ENCODE results near the gene WNT4.

Gene WNT4

DNA sequence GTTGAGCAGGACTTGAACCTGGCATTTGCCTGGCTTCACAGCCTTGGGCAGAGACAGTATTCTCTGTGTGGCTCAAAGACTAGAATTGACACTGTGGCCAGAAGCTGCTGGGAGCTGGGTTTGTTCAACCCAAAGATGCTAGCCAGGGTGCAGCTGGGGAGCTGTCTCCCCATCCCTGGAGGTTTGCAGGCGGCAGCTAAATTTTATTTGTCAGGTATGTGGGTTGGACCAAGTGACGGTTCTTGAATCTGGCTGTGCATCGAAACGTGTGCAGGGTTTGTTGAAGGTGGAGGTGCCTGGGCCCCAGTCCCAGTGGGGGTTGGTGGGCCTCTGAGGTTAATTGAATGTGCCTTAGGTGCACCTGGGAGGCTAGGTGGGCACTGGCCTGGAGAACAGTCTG lies 11.8 kb downstream of the WNT4 start:
- H3K27ac ChIP-seq (ENCODE audit: low read depth in 2 of 2, low read length in 2 of 2): no peak overlapping the region
- H3K27me3 ChIP-seq (ENCODE audit: control insufficient read depth in 2 of 2, insufficient read depth in 2 of 2, low read length in 2 of 2): no peaks in the 10 kb centered on the region
- H3K9me3 ChIP-seq (ENCODE audit: control insufficient read depth in 2 of 2, low read length in 2 of 2): no peaks in the 10 kb centered on the region
- H3K4me3 ChIP-seq (ENCODE audit: low read length in 2 of 2): no peak overlapping the region
- no peaks in the 10 kb centered on the region for H3K4me1 ChIP-seq (ENCODE audit: control insufficient read depth in 2 of 2, insufficient read depth in 2 of 2, low read length in 2 of 2)
- no peak overlapping the region for H3K9ac ChIP-seq (ENCODE audit: low read depth in 1 of 2, low read length in 2 of 2)
- H3K36me3 ChIP-seq (ENCODE audit: control insufficient read depth in 2 of 2, insufficient read depth in 2 of 2, low read length in 2 of 2): no peaks in the 10 kb centered on the region

DNA sequence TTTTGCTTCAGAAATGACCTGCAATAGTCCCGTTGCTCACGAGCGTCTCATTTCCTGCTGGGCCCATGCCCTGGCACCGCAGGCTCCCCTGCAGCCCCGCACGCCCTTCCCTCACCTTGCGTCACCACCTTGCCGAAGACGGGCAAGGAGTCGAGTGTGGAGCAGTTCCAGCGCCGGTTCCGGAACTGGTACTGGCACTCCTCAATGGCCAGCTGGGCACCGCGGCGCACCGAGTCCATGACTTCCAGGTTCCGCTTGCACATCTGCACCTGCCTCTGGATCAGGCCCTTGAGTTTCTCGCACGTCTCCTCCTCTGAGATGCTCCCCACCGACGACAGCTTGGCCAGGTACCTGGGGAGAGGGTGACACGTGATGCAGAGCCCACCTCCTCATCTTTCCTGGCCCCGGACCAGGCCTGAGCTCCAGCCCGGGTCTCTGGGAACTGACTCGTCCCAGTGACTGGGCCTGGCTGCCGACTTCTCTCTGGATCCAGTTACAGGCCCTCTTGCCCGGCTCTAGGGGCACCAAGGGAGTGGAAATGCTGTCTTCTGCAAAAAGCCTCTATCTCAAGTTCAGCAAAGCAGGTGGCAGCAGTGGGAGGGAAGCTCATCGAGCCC lies 13.3 kb downstream of the WNT4 start:
- no peaks in the 10 kb centered on the region for H3K36me3 ChIP-seq (ENCODE audit: control insufficient read depth in 2 of 2, insufficient read depth in 2 of 2, low read length in 2 of 2)
- no peaks in the 10 kb centered on the region for H3K4me1 ChIP-seq (ENCODE audit: control insufficient read depth in 2 of 2, insufficient read depth in 2 of 2, low read length in 2 of 2)
- H3K9ac ChIP-seq (ENCODE audit: low read depth in 1 of 2, low read length in 2 of 2): no peak overlapping the region
- no peaks in the 10 kb centered on the region for H3K9me3 ChIP-seq (ENCODE audit: control insufficient read depth in 2 of 2, low read length in 2 of 2)
- H3K27ac ChIP-seq (ENCODE audit: low read depth in 2 of 2, low read length in 2 of 2): no peak overlapping the region
- no peaks in the 10 kb centered on the region for H3K27me3 ChIP-seq (ENCODE audit: control insufficient read depth in 2 of 2, insufficient read depth in 2 of 2, low read length in 2 of 2)
- H3K4me3 ChIP-seq (ENCODE audit: low read length in 2 of 2): no peak overlapping the region

DNA sequence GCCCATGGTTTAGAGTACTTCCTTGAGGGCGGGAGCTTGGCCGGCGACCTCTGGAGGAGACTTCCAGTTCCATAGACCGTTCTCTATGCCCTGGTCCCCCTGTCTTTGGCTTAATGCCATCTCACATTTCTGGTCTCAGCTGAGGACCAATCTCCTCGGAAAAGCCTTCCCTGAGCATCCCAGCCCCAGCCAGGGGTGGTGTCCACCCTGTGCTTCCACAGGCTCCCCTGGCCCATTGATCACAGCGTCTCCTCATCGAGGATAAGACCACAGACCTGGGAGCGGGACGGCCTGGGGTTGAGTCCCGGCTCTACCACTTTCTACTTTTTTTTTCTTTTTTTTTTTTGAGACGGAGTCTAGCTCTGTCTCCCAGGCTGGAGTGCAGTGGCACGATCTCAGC lies 14.5 kb downstream of the WNT4 start:
- no peaks in the 10 kb centered on the region for H3K9me3 ChIP-seq (ENCODE audit: control insufficient read depth in 2 of 2, low read length in 2 of 2)
- H3K4me3 ChIP-seq (ENCODE audit: low read length in 2 of 2): no peak overlapping the region
- H3K27me3 ChIP-seq (ENCODE audit: control insufficient read depth in 2 of 2, insufficient read depth in 2 of 2, low read length in 2 of 2): no peaks in the 10 kb centered on the region
- no peak overlapping the region for H3K27ac ChIP-seq (ENCODE audit: low read depth in 2 of 2, low read length in 2 of 2)
- no peak overlapping the region for H3K9ac ChIP-seq (ENCODE audit: low read depth in 1 of 2, low read length in 2 of 2)
- H3K4me1 ChIP-seq (ENCODE audit: control insufficient read depth in 2 of 2, insufficient read depth in 2 of 2, low read length in 2 of 2): no peaks in the 10 kb centered on the region
- H3K36me3 ChIP-seq (ENCODE audit: control insufficient read depth in 2 of 2, insufficient read depth in 2 of 2, low read length in 2 of 2): no peaks in the 10 kb centered on the region

DNA sequence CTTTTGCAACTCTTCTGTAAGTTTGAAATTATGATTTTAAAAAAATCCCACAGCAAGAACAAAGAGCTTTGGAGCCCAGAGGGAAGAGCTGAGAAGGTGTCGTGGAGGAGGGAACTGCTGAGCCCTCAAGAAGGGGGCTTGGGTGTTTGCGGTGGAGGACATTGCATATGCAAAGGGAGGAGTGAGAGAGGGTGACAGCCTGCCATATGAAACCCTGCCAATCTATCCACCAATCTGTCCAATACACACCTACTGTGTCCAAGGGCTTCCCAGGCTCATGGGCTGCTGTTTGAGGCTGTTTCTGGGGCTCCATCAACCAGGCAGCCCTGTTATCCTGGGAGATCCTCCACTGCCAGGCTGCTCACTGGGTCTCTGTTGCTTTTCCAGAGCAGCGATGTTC lies 15.2 kb downstream of the WNT4 start:
- H3K27ac ChIP-seq (ENCODE audit: low read depth in 2 of 2, low read length in 2 of 2): no peak overlapping the region
- no peaks in the 10 kb centered on the region for H3K9me3 ChIP-seq (ENCODE audit: control insufficient read depth in 2 of 2, low read length in 2 of 2)
- H3K36me3 ChIP-seq (ENCODE audit: control insufficient read depth in 2 of 2, insufficient read depth in 2 of 2, low read length in 2 of 2): no peaks in the 10 kb centered on the region
- H3K9ac ChIP-seq (ENCODE audit: low read depth in 1 of 2, low read length in 2 of 2): no peak overlapping the region
- H3K4me3 ChIP-seq (ENCODE audit: low read length in 2 of 2): no peak overlapping the region
- no peaks in the 10 kb centered on the region for H3K27me3 ChIP-seq (ENCODE audit: control insufficient read depth in 2 of 2, insufficient read depth in 2 of 2, low read length in 2 of 2)
- no peaks in the 10 kb centered on the region for H3K4me1 ChIP-seq (ENCODE audit: control insufficient read depth in 2 of 2, insufficient read depth in 2 of 2, low read length in 2 of 2)

DNA sequence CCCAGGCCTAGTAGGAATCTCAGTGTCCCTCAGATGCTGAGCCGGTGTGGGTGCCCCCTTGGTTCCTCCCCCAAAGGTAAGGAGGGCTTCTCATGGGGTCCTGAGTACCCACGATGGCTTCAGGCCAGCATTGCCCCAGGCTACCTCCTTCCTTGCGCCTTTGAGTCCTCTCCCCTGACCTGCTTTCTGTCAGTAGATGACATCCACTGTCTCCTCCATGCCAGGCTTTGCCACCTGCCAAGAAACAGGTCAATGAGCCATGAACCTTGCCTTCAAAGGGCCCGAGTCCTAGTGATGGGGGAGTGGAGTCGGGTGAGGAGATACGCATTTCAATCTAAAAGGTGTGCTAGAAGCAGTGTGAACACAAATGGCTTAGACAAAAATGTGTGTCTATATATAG lies 15.6 kb downstream of the WNT4 start:
- H3K27me3 ChIP-seq (ENCODE audit: control insufficient read depth in 2 of 2, insufficient read depth in 2 of 2, low read length in 2 of 2): no peaks in the 10 kb centered on the region
- no peaks in the 10 kb centered on the region for H3K4me1 ChIP-seq (ENCODE audit: control insufficient read depth in 2 of 2, insufficient read depth in 2 of 2, low read length in 2 of 2)
- H3K36me3 ChIP-seq (ENCODE audit: control insufficient read depth in 2 of 2, insufficient read depth in 2 of 2, low read length in 2 of 2): no peaks in the 10 kb centered on the region
- no peaks in the 10 kb centered on the region for H3K9me3 ChIP-seq (ENCODE audit: control insufficient read depth in 2 of 2, low read length in 2 of 2)
- H3K27ac ChIP-seq (ENCODE audit: low read depth in 2 of 2, low read length in 2 of 2): no peak overlapping the region
- H3K4me3 ChIP-seq (ENCODE audit: low read length in 2 of 2): no peak overlapping the region
- H3K9ac ChIP-seq (ENCODE audit: low read depth in 1 of 2, low read length in 2 of 2): no peak overlapping the region

DNA sequence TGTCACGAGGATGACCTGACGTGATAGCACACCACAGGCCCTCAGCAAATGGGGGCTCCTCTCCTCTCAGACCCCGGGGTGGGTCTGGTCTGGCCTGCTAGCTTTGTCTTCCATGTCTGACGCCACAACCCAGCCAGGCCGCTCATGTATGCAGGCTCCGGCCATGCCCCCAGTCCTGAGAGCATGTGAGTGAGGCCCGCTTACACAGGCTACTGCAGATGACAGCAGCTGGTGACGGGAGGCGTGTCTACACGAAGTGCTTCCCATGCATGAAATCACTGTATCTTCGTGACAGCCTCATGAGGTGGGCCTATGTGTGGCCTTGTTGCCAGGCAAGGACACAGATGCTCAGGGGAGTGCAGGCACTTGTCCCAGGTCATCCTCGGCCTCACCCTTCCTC lies 16.4 kb downstream of the WNT4 start:
- no peaks in the 10 kb centered on the region for H3K27me3 ChIP-seq (ENCODE audit: control insufficient read depth in 2 of 2, insufficient read depth in 2 of 2, low read length in 2 of 2)
- no peak overlapping the region for H3K4me3 ChIP-seq (ENCODE audit: low read length in 2 of 2)

DNA sequence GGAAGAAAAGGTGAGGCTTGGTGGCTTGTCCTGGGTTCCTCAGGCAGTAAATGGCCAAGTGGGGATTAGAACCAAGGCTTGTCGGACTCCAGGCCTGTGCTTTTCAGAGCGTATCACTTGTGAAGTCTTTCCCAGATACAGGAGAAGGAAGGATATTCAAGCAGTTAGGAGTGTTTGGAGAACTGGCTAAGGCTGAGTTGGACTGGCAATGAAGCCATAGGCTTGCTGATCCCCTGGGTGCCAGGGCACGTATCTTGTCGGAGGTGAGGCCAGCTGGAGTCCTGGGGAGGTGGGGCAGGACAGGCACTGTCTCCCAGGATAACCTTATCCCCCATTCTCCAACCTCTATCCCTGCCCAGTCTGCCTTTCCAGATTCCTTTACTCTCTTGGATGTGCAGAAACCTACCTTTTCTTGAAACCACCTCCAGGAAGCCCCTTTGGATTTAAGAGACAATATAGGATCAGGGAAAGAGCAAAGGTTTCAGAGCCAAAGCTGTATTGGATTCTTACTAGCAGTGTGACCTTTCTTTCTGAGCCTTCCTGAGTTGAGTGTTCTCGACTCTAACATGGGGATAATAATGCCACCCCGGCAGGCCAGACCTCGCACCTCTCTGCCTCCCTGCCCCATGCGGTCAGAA lies 18.2 kb downstream of the WNT4 start:
- H3K36me3 ChIP-seq (ENCODE audit: control insufficient read depth in 2 of 2, insufficient read depth in 2 of 2, low read length in 2 of 2): peaks cover 3 to 5% of the 10 kb centered on the region in 2 donors
- no peaks in the 10 kb centered on the region for H3K27me3 ChIP-seq (ENCODE audit: control insufficient read depth in 2 of 2, insufficient read depth in 2 of 2, low read length in 2 of 2)
- no peak overlapping the region for H3K4me3 ChIP-seq (ENCODE audit: low read length in 2 of 2)
- no peaks in the 10 kb centered on the region for H3K9me3 ChIP-seq (ENCODE audit: control insufficient read depth in 2 of 2, low read length in 2 of 2)
- no peaks in the 10 kb centered on the region for H3K4me1 ChIP-seq (ENCODE audit: control insufficient read depth in 2 of 2, insufficient read depth in 2 of 2, low read length in 2 of 2)
- H3K27ac ChIP-seq (ENCODE audit: low read depth in 2 of 2, low read length in 2 of 2): no peak overlapping the region
- H3K9ac ChIP-seq (ENCODE audit: low read depth in 1 of 2, low read length in 2 of 2): no peak overlapping the region

More for the DNA sequence above, 16.4 kb downstream of the WNT4 start:
- H3K9ac ChIP-seq (ENCODE audit: low read depth in 1 of 2, low read length in 2 of 2): no peak overlapping the region
- H3K27ac ChIP-seq (ENCODE audit: low read depth in 2 of 2, low read length in 2 of 2): no peak overlapping the region
- H3K9me3 ChIP-seq (ENCODE audit: control insufficient read depth in 2 of 2, low read length in 2 of 2): no peaks in the 10 kb centered on the region
- no peaks in the 10 kb centered on the region for H3K36me3 ChIP-seq (ENCODE audit: control insufficient read depth in 2 of 2, insufficient read depth in 2 of 2, low read length in 2 of 2)
- no peaks in the 10 kb centered on the region for H3K4me1 ChIP-seq (ENCODE audit: control insufficient read depth in 2 of 2, insufficient read depth in 2 of 2, low read length in 2 of 2)

DNA sequence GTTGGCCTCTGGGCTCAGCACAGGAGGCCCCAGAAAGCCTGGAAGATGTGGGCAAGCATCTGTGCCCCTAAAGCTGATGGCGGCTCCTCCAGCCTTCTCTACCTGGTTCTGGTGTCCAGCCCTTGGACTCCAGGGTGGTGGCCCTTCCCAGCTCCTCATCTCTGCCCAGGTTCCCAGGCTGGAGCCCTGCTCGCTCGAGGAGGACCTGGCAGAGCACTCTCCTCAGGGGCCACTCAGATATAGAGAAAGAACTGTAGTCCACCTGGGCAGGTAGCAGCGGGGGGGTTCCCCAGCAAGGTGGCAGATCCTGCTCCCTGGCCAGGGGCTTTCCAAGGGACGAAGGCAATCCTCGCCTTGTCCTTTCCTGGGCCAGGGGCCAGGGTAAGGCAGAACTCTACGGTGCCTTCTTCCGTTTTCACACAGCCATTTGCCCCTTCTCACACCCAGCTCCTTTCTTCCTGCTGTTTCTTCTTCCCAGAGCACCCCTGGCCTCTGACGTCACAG lies 18.9 kb downstream of the WNT4 start:
- Histone ChIP-seq H3K27ac (ENCODE audit: low read depth in 2 of 2, low read length in 2 of 2) (no peak overlapping the region), H3K9me3 (ENCODE audit: control insufficient read depth in 2 of 2, low read length in 2 of 2) (no peaks in the 10 kb centered on the region), H3K36me3 (ENCODE audit: control insufficient read depth in 2 of 2, insufficient read depth in 2 of 2, low read length in 2 of 2) (peaks cover 3 to 9% of the 10 kb centered on the region in 2 donors)

DNA sequence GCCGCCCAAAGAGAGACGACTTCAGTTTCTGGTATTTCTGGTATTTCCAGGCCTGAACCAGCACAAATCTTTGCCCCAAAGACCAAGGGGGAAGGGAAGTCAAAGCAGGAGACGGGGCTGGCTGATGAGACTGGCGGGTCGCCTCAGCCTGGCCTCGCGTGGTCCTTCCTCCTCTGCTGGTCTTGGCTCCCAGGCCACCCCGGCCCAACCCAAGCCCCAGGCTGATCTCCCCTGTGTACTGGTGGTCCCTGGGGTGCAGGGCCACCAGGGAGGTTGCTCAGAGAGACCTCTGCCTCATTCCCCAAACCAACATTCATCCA lies 19.9 kb downstream of the WNT4 start:
- Histone ChIP-seq H3K4me3 (ENCODE audit: low read length in 2 of 2) (no peak overlapping the region), H3K9me3 (ENCODE audit: control insufficient read depth in 2 of 2, low read length in 2 of 2) (no peaks in the 10 kb centered on the region), H3K4me1 (ENCODE audit: control insufficient read depth in 2 of 2, insufficient read depth in 2 of 2, low read length in 2 of 2) (peaks cover 3 to 4% of the 10 kb centered on the region in 2 donors), H3K27ac (ENCODE audit: low read depth in 2 of 2, low read length in 2 of 2) (no peak overlapping the region), H3K36me3 (ENCODE audit: control insufficient read depth in 2 of 2, insufficient read depth in 2 of 2, low read length in 2 of 2) (peaks cover 3 to 9% of the 10 kb centered on the region in 2 donors), H3K9ac (ENCODE audit: low read depth in 1 of 2, low read length in 2 of 2) (no peak overlapping the region), H3K27me3 (ENCODE audit: control insufficient read depth in 2 of 2, insufficient read depth in 2 of 2, low read length in 2 of 2) (no peaks in the 10 kb centered on the region)

More for the DNA sequence above, 18.9 kb downstream of the WNT4 start:
- Histone ChIP-seq H3K4me1 (ENCODE audit: control insufficient read depth in 2 of 2, insufficient read depth in 2 of 2, low read length in 2 of 2) (no peaks in the 10 kb centered on the region), H3K9ac (ENCODE audit: low read depth in 1 of 2, low read length in 2 of 2) (no peak overlapping the region), H3K4me3 (ENCODE audit: low read length in 2 of 2) (no peak overlapping the region), H3K27me3 (ENCODE audit: control insufficient read depth in 2 of 2, insufficient read depth in 2 of 2, low read length in 2 of 2) (no peaks in the 10 kb centered on the region)

DNA sequence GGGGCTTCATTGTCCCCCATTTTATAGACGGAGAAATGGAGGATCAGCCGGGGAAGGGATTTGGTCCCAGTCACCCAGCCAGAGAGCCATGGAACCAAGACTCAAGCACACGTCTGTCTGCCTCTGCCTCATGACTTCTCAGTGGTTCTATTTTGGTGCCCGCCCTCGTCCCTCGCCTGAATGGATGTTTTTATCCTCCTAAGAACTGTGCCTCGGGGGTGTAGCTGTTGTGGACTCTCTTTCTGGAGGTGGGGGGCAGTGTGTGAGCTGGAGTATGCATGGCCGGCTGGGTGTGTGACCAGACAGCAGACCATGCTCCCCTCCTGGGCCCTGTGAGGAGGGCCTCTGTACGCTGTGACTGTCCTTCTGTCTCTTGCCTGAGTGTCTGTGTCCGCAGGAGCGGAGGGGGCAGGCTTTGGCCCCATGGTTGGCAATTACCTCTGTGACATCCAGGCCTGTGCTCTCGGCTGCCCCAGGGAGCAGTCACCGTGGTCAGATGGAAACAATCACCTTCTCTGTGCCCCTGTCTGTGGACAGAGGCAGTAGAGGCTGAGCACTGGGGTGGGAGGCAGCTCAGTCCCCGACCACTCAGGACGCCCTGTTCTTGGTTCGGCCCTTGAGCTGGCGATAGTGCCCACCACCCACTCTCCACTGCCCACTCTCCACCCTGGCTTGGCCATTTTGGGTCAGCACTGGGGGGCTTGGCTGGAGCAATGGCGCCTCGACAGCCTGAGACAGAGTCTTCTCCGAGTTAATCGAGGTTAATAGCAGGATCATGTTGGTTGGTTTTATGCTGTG lies 20.4 kb downstream of the WNT4 start:
- Histone ChIP-seq H3K9me3 (ENCODE audit: control insufficient read depth in 2 of 2, low read length in 2 of 2) (no peaks in the 10 kb centered on the region), H3K27me3 (ENCODE audit: control insufficient read depth in 2 of 2, insufficient read depth in 2 of 2, low read length in 2 of 2) (no peaks in the 10 kb centered on the region), H3K4me3 (ENCODE audit: low read length in 2 of 2) (no peak overlapping the region), H3K4me1 (ENCODE audit: control insufficient read depth in 2 of 2, insufficient read depth in 2 of 2, low read length in 2 of 2) (peaks cover 4% of the 10 kb centered on the region in 2 donors), H3K9ac (ENCODE audit: low read depth in 1 of 2, low read length in 2 of 2) (no peak overlapping the region), H3K27ac (ENCODE audit: low read depth in 2 of 2, low read length in 2 of 2) (no peak overlapping the region), H3K36me3 (ENCODE audit: control insufficient read depth in 2 of 2, insufficient read depth in 2 of 2, low read length in 2 of 2) (peaks cover 3 to 9% of the 10 kb centered on the region in 2 donors)

Data from mucosa of rectum (tissue), 2 donors.